Neural cell (in vitro differentiated cells): Measurements from ENCODE around the gene AP3S2.

Experiments
- EZH2 ChIP-seq: fragments of 200-600, 300-800 bp; shearing (Covaris generic), sonication (generic); IDR thresholded peaks from 2 replicates; pipeline ENCODE4 v1.6.1; 2014; ENCODE audit warnings: antibody characterized with exemption, low read length, borderline replicate concordance, mild to moderate bottlenecking; ENCODE audit not compliant: insufficient read depth, poor library complexity, severe bottlenecking
- MXI1 ChIP-seq: fragments of 450-650 bp; conservative IDR thresholded peaks from 2 replicates; pipeline ENCODE4 v1.6.1; 2014; ENCODE audit warnings: antibody characterized with exemption, mild to moderate bottlenecking; ENCODE audit not compliant: poor library complexity, severe bottlenecking
- POLR2AphosphoS5 ChIP-seq: IDR thresholded peaks from 2 replicates; pipeline ENCODE4 v1.6.1; 2012
- SMC3 ChIP-seq: fragments of 450-650 bp; conservative IDR thresholded peaks from 2 replicates; pipeline ENCODE4 v1.6.1; 2014; ENCODE audit warnings: antibody characterized with exemption, mild to moderate bottlenecking, moderate library complexity; ENCODE audit not compliant: poor library complexity
- TF ChIP-seq, protein P1 (sequence below): fragments of 450-650 bp; IDR thresholded peaks from 2 replicates; pipeline ENCODE4 v1.5.1; 2014; ENCODE audit warnings: antibody characterized with exemption, mild to moderate bottlenecking, moderate library complexity; ENCODE audit not compliant: poor library complexity, severe bottlenecking

DNA sequence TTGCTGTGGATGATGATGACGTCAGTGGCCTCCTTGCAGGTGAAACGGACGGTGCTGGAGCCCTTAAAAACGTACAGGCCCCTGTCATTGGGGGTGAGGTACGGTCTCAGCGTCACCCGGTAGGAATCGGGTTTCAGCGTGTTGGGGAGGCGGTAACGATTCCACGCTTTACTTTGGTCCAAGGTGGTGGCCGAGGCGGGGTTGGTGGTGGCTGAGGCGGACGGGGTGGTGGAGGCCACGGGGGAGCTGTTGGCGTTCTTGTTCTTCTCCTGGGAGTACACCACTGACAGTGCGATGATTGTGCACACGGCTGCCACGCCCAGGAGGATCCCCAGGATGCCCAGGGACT is 87.6 kb downstream of the AP3S2 start:
- TF ChIP-seq, protein P1, sequence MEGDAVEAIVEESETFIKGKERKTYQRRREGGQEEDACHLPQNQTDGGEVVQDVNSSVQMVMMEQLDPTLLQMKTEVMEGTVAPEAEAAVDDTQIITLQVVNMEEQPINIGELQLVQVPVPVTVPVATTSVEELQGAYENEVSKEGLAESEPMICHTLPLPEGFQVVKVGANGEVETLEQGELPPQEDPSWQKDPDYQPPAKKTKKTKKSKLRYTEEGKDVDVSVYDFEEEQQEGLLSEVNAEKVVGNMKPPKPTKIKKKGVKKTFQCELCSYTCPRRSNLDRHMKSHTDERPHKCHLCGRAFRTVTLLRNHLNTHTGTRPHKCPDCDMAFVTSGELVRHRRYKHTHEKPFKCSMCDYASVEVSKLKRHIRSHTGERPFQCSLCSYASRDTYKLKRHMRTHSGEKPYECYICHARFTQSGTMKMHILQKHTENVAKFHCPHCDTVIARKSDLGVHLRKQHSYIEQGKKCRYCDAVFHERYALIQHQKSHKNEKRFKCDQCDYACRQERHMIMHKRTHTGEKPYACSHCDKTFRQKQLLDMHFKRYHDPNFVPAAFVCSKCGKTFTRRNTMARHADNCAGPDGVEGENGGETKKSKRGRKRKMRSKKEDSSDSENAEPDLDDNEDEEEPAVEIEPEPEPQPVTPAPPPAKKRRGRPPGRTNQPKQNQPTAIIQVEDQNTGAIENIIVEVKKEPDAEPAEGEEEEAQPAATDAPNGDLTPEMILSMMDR = no peak
- TF ChIP-seq MXI1 (no peak), EZH2 (no peak), SMC3 (no peak), POLR2AphosphoS5 (no peak)
